HCEC 1CT (cell line): ENCODE results near the gene TRIP13.
"Not testable (repeated sequence)": the region's sequence is repeated elsewhere in the genome, so short reads cannot be mapped to it uniquely, and the experiment has no call there.

Experiments used
- DNase-seq: peaks from one replicate; pipeline ENCODE4 v3.0.0-alpha.2; 2017

Gene TRIP13

DNA sequence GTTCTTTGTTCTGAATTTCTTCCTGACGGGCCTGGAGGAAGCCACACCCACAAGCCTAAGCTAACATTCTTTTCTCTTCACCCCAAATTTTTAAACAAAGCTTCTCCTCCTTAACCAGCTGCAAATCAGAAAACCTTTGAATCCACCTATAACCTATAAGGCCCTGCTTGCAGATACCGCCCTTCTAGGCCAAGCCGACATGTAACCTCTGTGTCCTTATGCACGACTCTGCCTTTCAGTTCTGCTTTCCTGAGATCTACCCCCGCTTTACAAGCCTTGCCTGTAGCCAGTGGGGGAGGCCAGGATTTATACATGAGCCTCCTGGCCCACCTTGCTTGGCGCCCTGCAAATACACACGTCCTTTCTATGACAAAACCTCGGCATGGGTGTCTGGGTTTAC lies 19.4 kb upstream of the TRIP13 start:
- DNase-seq, result no peak

DNA sequence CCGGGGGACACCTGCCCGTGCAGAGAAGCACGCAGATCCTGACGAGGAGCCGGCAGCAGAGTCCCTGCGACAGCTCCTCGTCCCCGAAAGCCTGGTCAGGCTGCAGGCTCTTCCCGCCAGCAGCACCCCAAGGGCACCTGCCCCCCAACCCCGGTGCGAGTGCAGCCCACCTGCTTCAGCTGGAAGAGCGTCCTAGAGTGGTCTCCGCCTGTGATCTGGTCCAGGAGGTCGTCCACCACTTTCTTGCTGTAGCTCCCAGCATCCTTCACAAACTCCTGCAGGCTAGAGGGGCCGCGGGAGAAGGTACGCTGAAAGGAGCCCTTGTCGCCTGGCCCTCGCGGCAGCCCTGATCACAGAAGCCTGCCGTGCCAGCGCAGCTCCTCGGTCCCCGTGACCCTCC lies 16.8 kb upstream of the TRIP13 start:
- DNase-seq, result no peak

GRCh38 chr5:876398-877365 lies 16.0 kb upstream of the TRIP13 start:
- DNase-seq, result no peak

GRCh38 chr5:878125-878524 lies 14.6 kb upstream of the TRIP13 start:
- no peak for DNase-seq

- DNase-seq, result not testable (repeated sequence)
Measured at GRCh38 chr5:878677-879076, 14.0 kb upstream of the TRIP13 start.

GRCh38 chr5:880816-881550 lies 11.7 kb upstream of the TRIP13 start:
- no peak for DNase-seq

GRCh38 chr5:881551-881935 lies 11.1 kb upstream of the TRIP13 start:
- no peak for DNase-seq

DNA sequence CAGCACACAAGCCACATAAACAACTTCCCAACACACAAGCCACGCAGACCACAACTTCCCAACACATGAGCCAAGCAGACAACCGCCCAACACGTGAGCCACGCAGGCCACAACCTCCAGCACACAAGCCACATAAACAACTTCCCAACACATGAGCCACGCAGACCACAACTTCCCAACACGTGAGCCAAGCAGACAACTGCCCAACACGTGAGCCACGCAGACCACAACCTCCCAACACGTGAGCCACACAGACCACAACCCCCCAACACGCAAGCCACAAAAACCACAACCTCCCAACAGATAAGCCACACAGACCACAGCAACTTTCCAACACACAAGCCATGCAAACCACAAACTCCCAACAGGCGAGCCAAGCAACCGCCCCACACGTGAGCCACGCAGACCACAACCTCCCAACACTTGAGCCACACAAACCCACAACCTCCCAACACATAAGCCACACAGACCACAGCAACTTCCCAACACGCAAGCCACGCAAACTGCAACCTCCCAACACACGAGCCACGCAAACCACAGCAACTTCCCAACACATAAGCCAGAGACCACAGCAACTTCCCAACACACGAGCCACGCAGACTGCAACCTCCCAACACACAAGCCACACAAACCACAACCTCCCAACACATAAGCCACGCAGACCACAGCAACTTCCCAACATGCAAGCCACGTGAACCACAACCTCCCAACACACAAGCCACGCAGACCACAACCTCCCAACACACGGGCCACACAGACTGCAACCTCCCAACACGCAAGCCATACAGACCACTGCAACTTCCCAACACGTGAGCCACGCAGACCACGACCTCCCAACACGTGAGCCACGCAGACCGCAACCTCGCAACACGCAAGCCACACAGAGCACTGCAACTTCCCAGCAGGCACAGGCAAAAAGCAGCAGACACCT lies 10.2 kb upstream of the TRIP13 start:
- DNase-seq, result no peak

GRCh38 chr5:883475-884181 lies 9.1 kb upstream of the TRIP13 start:
- no peak for DNase-seq

GRCh38 chr5:884345-885126 lies 8.1 kb upstream of the TRIP13 start:
- no peak for DNase-seq

- DNase-seq, result no peak
Measured at GRCh38 chr5:885127-885442, 7.6 kb upstream of the TRIP13 start.

- no peak for DNase-seq
Measured at GRCh38 chr5:885529-885928, 7.2 kb upstream of the TRIP13 start.

- no peak for DNase-seq
Measured at GRCh38 chr5:886036-886435, 6.6 kb upstream of the TRIP13 start.

- DNase-seq, result no peak
Measured at GRCh38 chr5:886716-887325, 5.9 kb upstream of the TRIP13 start.

DNA sequence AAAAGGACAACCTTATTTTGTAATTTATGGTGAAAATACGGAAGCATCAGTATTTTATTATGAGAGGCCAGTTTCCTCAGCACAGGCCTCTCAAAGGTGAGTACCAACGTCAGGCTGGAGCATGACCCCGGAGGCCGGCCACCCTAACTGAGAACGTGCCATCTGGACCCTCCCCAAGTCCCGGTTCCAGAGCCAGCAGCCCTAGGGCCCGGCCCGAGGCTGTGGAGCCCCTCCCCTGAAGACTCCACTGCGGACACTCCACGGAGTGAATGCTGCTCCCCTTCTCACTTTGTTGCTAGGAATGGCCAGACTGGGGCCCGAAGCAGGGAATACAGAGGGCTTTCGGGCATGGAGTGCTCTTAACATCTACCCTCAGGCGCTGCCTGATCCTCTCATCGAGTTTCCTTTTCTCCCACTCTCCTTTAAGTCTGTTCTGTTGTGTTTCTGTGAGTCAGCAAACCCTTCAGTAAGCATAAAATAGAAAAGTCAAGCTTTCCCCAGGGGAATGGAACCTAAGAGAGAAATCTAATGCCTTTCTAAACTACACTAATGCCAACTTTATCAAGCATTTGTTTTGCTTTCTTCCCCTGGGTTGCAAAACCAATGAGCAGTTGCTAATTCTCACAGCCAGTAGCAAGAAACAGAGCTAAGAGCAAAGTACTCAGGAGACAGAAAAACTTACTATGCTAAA lies 4.6 kb upstream of the TRIP13 start:
- DNase-seq, result no peak

DNA sequence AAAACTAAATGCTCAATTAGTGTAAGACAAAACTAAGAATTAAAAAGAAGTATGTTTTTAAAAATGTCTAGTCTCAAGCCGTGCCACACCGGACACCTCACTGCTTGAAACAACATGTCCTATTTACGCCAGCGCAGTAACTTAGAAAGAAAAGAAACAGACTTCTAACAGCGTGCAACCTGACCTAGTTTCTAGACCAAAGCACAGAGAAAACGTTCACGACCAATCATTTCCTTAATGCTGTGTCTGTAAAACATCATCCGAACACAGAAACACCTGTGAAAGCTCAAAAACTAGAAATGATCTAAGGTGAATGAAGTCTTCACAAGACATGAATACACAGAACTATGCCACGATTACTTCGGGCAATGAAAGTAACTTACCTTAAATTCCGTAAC lies 4.0 kb upstream of the TRIP13 start:
- DNase-seq, result no peak

DNA sequence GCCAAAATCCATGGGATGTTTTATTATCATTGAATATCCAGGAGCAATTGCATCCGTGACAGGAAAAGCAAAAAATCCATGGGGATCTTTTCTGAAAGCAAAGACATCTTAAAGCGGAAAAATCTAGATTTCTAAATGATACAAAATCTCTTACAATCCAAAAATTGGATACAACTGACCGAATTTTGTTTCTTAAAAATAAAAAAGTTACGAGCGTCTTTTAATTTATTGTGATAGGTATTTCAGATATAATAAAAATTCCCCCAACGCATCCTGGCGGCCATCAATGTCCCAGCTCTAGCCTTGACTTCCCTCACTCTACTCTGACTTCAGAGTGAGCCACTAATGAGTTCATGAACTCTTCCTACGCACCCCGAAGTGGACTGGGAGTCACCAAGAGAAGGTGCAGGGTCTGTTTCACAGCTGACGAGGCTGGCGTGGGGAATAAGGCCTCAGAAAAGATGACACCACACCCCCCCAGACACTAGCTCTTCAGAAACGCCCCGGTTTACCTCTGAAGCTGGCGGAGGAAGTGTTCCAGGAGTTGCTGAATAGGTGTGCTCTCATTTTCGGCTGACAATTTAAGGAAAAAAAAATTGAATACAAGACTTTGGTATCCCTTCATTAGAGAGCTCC lies 3.5 kb upstream of the TRIP13 start:
- no peak for DNase-seq

- no peak for DNase-seq
Measured at GRCh38 chr5:891117-891836, 1.4 kb upstream of the TRIP13 start.

DNA sequence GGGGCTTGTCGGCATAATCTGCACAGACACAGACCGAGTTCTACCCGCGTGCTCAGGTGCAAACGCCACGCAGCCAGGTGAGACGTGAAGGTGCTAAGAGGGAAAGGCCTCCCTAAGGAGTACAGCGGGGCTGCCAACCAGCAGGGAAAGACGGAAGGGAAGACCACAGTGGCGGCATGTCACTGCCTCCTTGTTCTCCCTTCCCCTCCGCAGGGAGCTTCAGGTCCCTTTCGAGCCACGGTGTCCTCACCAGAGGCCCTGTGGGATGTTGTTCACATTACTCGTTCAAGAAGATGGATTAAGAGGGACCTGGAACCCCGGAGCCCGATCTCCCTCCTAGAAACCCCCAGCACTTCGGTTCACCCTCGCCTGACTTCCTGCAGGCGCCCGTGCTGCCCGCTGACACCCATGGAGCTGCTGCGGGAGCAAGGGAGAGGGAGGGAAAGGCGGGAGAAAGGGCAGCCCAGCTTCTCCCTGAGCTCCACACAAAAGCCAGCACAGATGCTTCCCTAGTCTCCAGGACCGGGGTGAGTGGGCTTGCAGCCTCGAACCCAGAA lies 769 bp upstream of the TRIP13 start:
- DNase-seq, result no peak
